HEK293 (cell line): ENCODE measurements around the gene ITGAL.

Source experiments
- GLIS2 ChIP-seq: fragments of 450-650 bp; formaldehyde crosslinking; IDR thresholded peaks from 2 replicates; pipeline ENCODE4 v1.5.1; 2016; ENCODE audit warnings: missing biosample characterization, missing genetic modification characterization
- KLF9 ChIP-seq: fragments of 450-650 bp; formaldehyde crosslinking; IDR thresholded peaks from 2 replicates; pipeline ENCODE4 v1.5.1; 2016; ENCODE audit warnings: missing biosample characterization, missing genetic modification characterization, low read depth
- SCRT1 ChIP-seq: fragments of 450-650 bp; formaldehyde crosslinking; IDR thresholded peaks from 2 replicates; pipeline ENCODE4 v1.5.1; 2016; ENCODE audit warnings: missing biosample characterization, missing genetic modification characterization, borderline replicate concordance
- ZBTB21 ChIP-seq: fragments of 450-650 bp; formaldehyde crosslinking; IDR thresholded peaks from 2 replicates; pipeline ENCODE4 v1.5.1; 2017; ENCODE audit warnings: missing biosample characterization, missing genetic modification characterization
- ZFP3 ChIP-seq: fragments of 450-650 bp; formaldehyde crosslinking; IDR thresholded peaks from 2 replicates; pipeline ENCODE4 v1.5.1; 2016; ENCODE audit warnings: low read depth, missing biosample characterization, missing genetic modification characterization
- ZNF114 ChIP-seq: fragments of 450-650 bp; formaldehyde crosslinking; IDR thresholded peaks from 2 replicates; pipeline ENCODE4 v1.5.0; 2017; ENCODE audit warnings: missing biosample characterization, missing genetic modification characterization
- ZNF18 ChIP-seq: fragments of 450-650 bp; formaldehyde crosslinking; IDR thresholded peaks from 2 replicates; pipeline ENCODE4 v1.5.1; 2016; ENCODE audit warnings: missing biosample characterization, missing genetic modification characterization
- ZNF335 ChIP-seq: fragments of 450-650 bp; formaldehyde crosslinking; conservative IDR thresholded peaks from 2 replicates; pipeline ENCODE4 v1.5.1; 2016; ENCODE audit warnings: missing biosample characterization, missing genetic modification characterization
- ZNF404 ChIP-seq: fragments of 450-650 bp; formaldehyde crosslinking; IDR thresholded peaks from 2 replicates; pipeline ENCODE4 v1.5.1; 2017; ENCODE audit warnings: missing biosample characterization, missing genetic modification characterization
- ZNF561 ChIP-seq: fragments of 450-650 bp; IDR thresholded peaks from 2 replicates; pipeline ENCODE4 v1.5.1; 2018; ENCODE audit warnings: missing biosample characterization, missing genetic modification characterization, borderline replicate concordance
- ZNF645 ChIP-seq: fragments of 450-650 bp; formaldehyde crosslinking; IDR thresholded peaks from 2 replicates; pipeline ENCODE4; 2016; ENCODE audit warnings: missing biosample characterization, missing genetic modification characterization
- ZNF654 ChIP-seq: fragments of 450-650 bp; formaldehyde crosslinking; IDR thresholded peaks from 2 replicates; pipeline ENCODE4 v1.5.1; 2016; ENCODE audit warnings: low read depth, missing biosample characterization, missing genetic modification characterization
- ZNF704 ChIP-seq: fragments of 450-650 bp; formaldehyde crosslinking; IDR thresholded peaks from 2 replicates; pipeline ENCODE4 v1.5.1; 2016; ENCODE audit warnings: missing biosample characterization, missing genetic modification characterization
- ZNF76 ChIP-seq: fragments of 450-650 bp; formaldehyde crosslinking; IDR thresholded peaks from 2 replicates; pipeline ENCODE4; 2016; ENCODE audit warnings: low read depth, missing biosample characterization, missing genetic modification characterization, borderline replicate concordance
- ZNF792 ChIP-seq: fragments of 450-650 bp; formaldehyde crosslinking; IDR thresholded peaks from 2 replicates; pipeline ENCODE4 v1.5.1; 2016; ENCODE audit warnings: missing biosample characterization, missing genetic modification characterization
- TF ChIP-seq, protein P1 (sequence below): fragments of 450-650 bp; formaldehyde crosslinking; IDR thresholded peaks from 2 replicates; pipeline ENCODE4 v1.5.1; 2016; ENCODE audit warnings: missing biosample characterization, missing genetic modification characterization
- TF ChIP-seq, protein P2 (sequence below): fragments of 450-650 bp; formaldehyde crosslinking; IDR thresholded peaks from 2 replicates; pipeline ENCODE4 v1.5.1; 2016; ENCODE audit warnings: missing biosample characterization, missing genetic modification characterization
- TF ChIP-seq, protein P3 (sequence below): fragments of 450-650 bp; formaldehyde crosslinking; IDR thresholded peaks from 2 replicates; pipeline ENCODE4 v1.5.1; 2017; ENCODE audit warnings: missing biosample characterization, mild to moderate bottlenecking, missing genetic modification characterization, moderate library complexity
- TF ChIP-seq, protein P4 (sequence below): fragments of 450-650 bp; formaldehyde crosslinking; IDR thresholded peaks from 2 replicates; pipeline ENCODE4 v1.5.1; 2016; ENCODE audit warnings: missing biosample characterization, missing genetic modification characterization, borderline replicate concordance

The ITGAL gene

GRCh38 chr16:30429678-30430427 is 42.7 kb upstream of the ITGAL start, which contains the start of gene DCTPP1 (continued):
- TF ChIP-seq ZNF18 (tag by site-specific recombination) (peak; percentile 84), ZNF654 (peak; percentile 70), ZNF792 (tag by site-specific recombination) (peak; percentile 87; the same call in 1 of the 2 replicates), ZNF704 (tag by site-specific recombination) (no peak), ZBTB21 (tag by site-specific recombination) (peak; percentile 53; the same call in 1 of the 2 replicates), ZNF645 (tag by site-specific recombination) (no peak), SCRT1 (no peak; the same call in 1 of the 2 replicates), ZNF404 (0 out of 2 replicates have a peak, but pooled peaks have one; percentile 7), ZNF114 (no peak), KLF9 (tag by site-specific recombination) (peak; percentile 76), ZFP3 (tag by site-specific recombination) (0 out of 2 replicates have a peak, but pooled peaks have one; percentile 32), GLIS2 (no peak), ZNF561 (tag by site-specific recombination) (peak; percentile 32), ZNF76 (tag by site-specific recombination) (no peak), ZNF335 (tag by site-specific recombination) (peak; percentile 93)
- TF ChIP-seq, protein P1, sequence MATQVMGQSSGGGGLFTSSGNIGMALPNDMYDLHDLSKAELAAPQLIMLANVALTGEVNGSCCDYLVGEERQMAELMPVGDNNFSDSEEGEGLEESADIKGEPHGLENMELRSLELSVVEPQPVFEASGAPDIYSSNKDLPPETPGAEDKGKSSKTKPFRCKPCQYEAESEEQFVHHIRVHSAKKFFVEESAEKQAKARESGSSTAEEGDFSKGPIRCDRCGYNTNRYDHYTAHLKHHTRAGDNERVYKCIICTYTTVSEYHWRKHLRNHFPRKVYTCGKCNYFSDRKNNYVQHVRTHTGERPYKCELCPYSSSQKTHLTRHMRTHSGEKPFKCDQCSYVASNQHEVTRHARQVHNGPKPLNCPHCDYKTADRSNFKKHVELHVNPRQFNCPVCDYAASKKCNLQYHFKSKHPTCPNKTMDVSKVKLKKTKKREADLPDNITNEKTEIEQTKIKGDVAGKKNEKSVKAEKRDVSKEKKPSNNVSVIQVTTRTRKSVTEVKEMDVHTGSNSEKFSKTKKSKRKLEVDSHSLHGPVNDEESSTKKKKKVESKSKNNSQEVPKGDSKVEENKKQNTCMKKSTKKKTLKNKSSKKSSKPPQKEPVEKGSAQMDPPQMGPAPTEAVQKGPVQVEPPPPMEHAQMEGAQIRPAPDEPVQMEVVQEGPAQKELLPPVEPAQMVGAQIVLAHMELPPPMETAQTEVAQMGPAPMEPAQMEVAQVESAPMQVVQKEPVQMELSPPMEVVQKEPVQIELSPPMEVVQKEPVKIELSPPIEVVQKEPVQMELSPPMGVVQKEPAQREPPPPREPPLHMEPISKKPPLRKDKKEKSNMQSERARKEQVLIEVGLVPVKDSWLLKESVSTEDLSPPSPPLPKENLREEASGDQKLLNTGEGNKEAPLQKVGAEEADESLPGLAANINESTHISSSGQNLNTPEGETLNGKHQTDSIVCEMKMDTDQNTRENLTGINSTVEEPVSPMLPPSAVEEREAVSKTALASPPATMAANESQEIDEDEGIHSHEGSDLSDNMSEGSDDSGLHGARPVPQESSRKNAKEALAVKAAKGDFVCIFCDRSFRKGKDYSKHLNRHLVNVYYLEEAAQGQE, result peak; percentile 57; the same call in 1 of the 2 replicates
- TF ChIP-seq, protein P2, sequence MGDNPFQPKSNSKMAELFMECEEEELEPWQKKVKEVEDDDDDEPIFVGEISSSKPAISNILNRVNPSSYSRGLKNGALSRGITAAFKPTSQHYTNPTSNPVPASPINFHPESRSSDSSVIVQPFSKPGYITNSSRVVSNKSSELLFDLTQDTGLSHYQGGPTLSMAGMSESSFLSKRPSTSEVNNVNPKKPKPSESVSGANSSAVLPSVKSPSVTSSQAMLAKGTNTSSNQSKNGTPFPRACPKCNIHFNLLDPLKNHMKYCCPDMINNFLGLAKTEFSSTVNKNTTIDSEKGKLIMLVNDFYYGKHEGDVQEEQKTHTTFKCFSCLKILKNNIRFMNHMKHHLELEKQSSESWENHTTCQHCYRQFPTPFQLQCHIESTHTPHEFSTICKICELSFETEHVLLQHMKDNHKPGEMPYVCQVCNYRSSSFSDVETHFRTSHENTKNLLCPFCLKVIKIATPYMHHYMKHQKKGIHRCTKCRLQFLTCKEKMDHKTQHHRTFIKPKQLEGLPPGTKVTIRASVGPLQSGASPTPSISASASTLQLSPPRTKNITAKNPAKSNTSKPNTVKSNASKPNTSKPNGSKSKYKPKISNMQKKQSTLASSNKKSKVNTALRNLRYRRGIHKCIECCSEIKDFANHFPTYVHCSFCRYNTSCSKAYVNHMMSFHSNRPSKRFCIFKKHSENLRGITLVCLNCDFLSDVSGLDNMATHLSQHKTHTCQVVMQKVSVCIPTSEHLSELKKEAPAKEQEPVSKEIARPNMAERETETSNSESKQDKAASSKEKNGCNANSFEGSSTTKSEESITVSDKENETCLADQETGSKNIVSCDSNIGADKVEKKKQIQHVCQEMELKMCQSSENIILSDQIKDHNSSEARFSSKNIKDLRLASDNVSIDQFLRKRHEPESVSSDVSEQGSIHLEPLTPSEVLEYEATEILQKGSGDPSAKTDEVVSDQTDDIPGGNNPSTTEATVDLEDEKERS, result no peak
- TF ChIP-seq, protein P3, sequence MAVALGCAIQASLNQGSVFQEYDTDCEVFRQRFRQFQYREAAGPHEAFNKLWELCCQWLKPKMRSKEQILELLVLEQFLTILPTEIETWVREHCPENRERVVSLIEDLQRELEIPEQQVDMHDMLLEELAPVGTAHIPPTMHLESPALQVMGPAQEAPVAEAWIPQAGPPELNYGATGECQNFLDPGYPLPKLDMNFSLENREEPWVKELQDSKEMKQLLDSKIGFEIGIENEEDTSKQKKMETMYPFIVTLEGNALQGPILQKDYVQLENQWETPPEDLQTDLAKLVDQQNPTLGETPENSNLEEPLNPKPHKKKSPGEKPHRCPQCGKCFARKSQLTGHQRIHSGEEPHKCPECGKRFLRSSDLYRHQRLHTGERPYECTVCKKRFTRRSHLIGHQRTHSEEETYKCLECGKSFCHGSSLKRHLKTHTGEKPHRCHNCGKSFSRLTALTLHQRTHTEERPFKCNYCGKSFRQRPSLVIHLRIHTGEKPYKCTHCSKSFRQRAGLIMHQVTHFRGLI, result no peak
- TF ChIP-seq, protein P4, sequence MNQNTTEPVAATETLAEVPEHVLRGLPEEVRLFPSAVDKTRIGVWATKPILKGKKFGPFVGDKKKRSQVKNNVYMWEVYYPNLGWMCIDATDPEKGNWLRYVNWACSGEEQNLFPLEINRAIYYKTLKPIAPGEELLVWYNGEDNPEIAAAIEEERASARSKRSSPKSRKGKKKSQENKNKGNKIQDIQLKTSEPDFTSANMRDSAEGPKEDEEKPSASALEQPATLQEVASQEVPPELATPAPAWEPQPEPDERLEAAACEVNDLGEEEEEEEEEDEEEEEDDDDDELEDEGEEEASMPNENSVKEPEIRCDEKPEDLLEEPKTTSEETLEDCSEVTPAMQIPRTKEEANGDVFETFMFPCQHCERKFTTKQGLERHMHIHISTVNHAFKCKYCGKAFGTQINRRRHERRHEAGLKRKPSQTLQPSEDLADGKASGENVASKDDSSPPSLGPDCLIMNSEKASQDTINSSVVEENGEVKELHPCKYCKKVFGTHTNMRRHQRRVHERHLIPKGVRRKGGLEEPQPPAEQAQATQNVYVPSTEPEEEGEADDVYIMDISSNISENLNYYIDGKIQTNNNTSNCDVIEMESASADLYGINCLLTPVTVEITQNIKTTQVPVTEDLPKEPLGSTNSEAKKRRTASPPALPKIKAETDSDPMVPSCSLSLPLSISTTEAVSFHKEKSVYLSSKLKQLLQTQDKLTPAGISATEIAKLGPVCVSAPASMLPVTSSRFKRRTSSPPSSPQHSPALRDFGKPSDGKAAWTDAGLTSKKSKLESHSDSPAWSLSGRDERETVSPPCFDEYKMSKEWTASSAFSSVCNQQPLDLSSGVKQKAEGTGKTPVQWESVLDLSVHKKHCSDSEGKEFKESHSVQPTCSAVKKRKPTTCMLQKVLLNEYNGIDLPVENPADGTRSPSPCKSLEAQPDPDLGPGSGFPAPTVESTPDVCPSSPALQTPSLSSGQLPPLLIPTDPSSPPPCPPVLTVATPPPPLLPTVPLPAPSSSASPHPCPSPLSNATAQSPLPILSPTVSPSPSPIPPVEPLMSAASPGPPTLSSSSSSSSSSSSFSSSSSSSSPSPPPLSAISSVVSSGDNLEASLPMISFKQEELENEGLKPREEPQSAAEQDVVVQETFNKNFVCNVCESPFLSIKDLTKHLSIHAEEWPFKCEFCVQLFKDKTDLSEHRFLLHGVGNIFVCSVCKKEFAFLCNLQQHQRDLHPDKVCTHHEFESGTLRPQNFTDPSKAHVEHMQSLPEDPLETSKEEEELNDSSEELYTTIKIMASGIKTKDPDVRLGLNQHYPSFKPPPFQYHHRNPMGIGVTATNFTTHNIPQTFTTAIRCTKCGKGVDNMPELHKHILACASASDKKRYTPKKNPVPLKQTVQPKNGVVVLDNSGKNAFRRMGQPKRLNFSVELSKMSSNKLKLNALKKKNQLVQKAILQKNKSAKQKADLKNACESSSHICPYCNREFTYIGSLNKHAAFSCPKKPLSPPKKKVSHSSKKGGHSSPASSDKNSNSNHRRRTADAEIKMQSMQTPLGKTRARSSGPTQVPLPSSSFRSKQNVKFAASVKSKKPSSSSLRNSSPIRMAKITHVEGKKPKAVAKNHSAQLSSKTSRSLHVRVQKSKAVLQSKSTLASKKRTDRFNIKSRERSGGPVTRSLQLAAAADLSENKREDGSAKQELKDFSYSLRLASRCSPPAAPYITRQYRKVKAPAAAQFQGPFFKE (tag by site-specific recombination), result 0 out of 2 replicates have a peak, but pooled peaks have one; percentile 62
